HG02642 (cell line): Measurements from ENCODE around the gene CFAP73.

Experiments
- ATAC-seq: cut with Tn5 transposase; IDR thresholded peaks from one replicate; pipeline ENCODE4 v1.9.1; 2021; ENCODE audit warnings: mild to moderate bottlenecking; ENCODE audit not compliant: unreplicated experiment, poor library complexity

The CFAP73 gene

GRCh38 chr12:113118142-113118541 is 31.4 kb upstream of the CFAP73 start:
- no peak for ATAC-seq

- no peak for ATAC-seq
Observed at GRCh38 chr12:113119980-113120669, 29.4 kb upstream of the CFAP73 start.

- ATAC-seq = no peak
Observed at GRCh38 chr12:113120670-113121370, 28.7 kb upstream of the CFAP73 start.

GRCh38 chr12:113127791-113128199 is 21.7 kb upstream of the CFAP73 start:
- ATAC-seq = no peak

- no peak for ATAC-seq
Observed at GRCh38 chr12:113128802-113129663, 20.5 kb upstream of the CFAP73 start.

GRCh38 chr12:113129664-113130456 is 19.7 kb upstream of the CFAP73 start:
- no peak for ATAC-seq

- no peak for ATAC-seq
Observed at GRCh38 chr12:113130457-113131135, 18.9 kb upstream of the CFAP73 start.

- ATAC-seq = no peak
Observed at GRCh38 chr12:113131556-113131955, 18.0 kb upstream of the CFAP73 start.

GRCh38 chr12:113133036-113133435 is 16.5 kb upstream of the CFAP73 start:
- ATAC-seq = no peak

GRCh38 chr12:113133666-113134065 is 15.9 kb upstream of the CFAP73 start:
- no peak for ATAC-seq

- ATAC-seq = no peak
Observed at GRCh38 chr12:113134071-113134470, 15.5 kb upstream of the CFAP73 start.

- ATAC-seq = no peak
Observed at GRCh38 chr12:113134521-113134951, 15.0 kb upstream of the CFAP73 start.

- ATAC-seq = no peak
Observed at GRCh38 chr12:113135178-113136127, 14.1 kb upstream of the CFAP73 start, which contains the start of gene RASAL1. TSS of gene RASAL1 (minus strand) at chr12:113135761. CDS start at chr12:113135462, 299 bp downstream.

GRCh38 chr12:113136128-113136989 is 13.2 kb upstream of the CFAP73 start:
- no peak for ATAC-seq

GRCh38 chr12:113136990-113137511 is 12.5 kb upstream of the CFAP73 start:
- no peak for ATAC-seq

- ATAC-seq = no peak
Observed at GRCh38 chr12:113137861-113138783, 11.4 kb upstream of the CFAP73 start.
